ENCODE results near the gene PPP1R13B. TPM values are rescaled to one million over a fixed set of nuclear protein-coding genes. Genes with fewer than 3 reads are reported as not detected.
"Not testable (repeated sequence)": the region's sequence is repeated elsewhere in the genome, so short reads cannot be mapped to it uniquely, and the experiment has no call there.

Gene PPP1R13B
- total RNA-seq, 3 donors from 2014 or later: 6.4 to 21.8 (median 18.4) TPM

DNA sequence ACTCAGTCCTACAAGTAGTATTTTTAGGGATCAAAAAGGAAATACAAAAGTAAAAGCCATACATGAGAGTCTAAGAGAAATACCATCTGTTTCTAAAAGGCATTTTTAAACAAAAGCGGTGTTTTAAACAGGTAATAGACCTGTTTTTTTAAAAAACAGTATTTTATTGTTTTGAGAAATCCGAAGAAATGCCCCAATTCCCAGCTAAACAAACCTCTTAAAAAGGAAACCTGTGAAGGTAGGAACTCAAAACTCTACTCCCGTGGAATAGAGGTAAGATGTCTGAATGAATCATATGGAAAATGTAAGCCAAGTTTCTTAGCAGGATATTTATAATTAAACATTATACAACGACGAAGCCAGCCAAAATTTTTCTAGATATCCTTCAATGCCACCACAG is 2.0 kb downstream of the PPP1R13B start:
- intact Hi-C loops (cut with DNase I; ENCODE audit: low total_unique reads): no loop called here
- H3K4me3 ChIP-seq: no peak overlapping the region
- no peaks in the 10 kb centered on the region for H3K36me3 ChIP-seq
- TF ChIP-seq, protein P1, sequence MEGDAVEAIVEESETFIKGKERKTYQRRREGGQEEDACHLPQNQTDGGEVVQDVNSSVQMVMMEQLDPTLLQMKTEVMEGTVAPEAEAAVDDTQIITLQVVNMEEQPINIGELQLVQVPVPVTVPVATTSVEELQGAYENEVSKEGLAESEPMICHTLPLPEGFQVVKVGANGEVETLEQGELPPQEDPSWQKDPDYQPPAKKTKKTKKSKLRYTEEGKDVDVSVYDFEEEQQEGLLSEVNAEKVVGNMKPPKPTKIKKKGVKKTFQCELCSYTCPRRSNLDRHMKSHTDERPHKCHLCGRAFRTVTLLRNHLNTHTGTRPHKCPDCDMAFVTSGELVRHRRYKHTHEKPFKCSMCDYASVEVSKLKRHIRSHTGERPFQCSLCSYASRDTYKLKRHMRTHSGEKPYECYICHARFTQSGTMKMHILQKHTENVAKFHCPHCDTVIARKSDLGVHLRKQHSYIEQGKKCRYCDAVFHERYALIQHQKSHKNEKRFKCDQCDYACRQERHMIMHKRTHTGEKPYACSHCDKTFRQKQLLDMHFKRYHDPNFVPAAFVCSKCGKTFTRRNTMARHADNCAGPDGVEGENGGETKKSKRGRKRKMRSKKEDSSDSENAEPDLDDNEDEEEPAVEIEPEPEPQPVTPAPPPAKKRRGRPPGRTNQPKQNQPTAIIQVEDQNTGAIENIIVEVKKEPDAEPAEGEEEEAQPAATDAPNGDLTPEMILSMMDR (IDR thresholded peaks at IDR 0.05): no peak
- TF ChIP-seq POLR2A (IDR thresholded peaks at IDR 0.05) (no peak), POLR2AphosphoS5 (IDR thresholded peaks at IDR 0.05) (no peak)
- peaks cover 0 to 6% of the 10 kb centered on the region in 2 donors for H3K4me1 ChIP-seq
- DNase-seq (ENCODE audit: low spot score in 2 of 2): no peak
- H3K27me3 ChIP-seq: no peaks in the 10 kb centered on the region
- no peak overlapping the region for H3K27ac ChIP-seq
- no peaks in the 10 kb centered on the region for H3K9me3 ChIP-seq

DNA sequence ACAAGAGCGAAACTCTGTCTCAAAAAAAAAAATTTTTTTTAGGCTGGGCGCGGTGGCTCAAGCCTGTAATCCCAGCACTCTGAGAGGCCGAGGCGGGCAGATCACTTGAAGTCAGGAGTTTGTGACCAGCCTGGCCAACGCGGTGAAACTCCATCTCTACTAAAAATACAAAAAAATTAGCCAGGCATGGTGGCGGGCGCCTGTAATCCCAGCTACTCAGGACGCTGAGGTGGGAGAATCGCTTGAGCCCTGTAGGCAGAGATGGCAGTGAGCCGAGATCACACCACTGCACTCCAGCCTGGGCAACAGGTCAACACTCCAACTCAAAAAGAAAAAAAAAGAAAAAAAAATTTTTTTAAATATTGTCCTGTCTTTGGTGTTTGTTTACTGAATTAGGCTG is 6.1 kb downstream of the PPP1R13B start:
- H3K4me1 ChIP-seq; H3K27ac ChIP-seq; H3K36me3 ChIP-seq; H3K4me3 ChIP-seq; H3K9me3 ChIP-seq; H3K27me3 ChIP-seq; intact Hi-C loops (cut with DNase I; ENCODE audit: low total_unique reads); DNase-seq (ENCODE audit: low spot score in 2 of 2): not testable (repeated sequence)

DNA sequence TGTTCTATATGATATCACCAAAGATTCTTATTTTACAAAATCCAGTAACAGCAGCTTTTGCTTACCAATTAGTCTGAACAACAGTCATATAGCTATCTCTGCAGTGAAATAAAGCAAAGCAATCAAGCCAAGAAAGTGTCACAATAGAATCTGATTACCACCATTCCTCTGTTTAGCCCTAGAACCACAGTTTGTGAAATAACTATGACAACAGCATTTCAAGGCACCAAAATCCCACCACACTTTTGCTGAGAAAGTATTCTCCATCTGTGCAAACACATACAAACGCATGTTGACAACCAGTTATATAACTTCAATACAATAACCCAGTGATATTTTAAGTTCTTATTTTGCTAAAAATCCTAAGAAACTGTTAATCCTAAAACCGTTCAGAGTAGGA is 7.4 kb downstream of the PPP1R13B start:
- Histone ChIP-seq H3K4me3 (no peak overlapping the region), H3K4me1 (no peaks in the 10 kb centered on the region), H3K9me3 (no peaks in the 10 kb centered on the region), H3K36me3 (no peaks in the 10 kb centered on the region), H3K27me3 (no peaks in the 10 kb centered on the region), H3K27ac (no peak overlapping the region)
- TF ChIP-seq, protein P1 (IDR thresholded peaks at IDR 0.05): no peak
- TF ChIP-seq POLR2A (IDR thresholded peaks at IDR 0.05): no peak
- no peak for TF ChIP-seq POLR2AphosphoS5 (IDR thresholded peaks at IDR 0.05)
- intact Hi-C loops (cut with DNase I; ENCODE audit: low total_unique reads): no loop called here
- no peak for DNase-seq (ENCODE audit: low spot score in 2 of 2)

DNA sequence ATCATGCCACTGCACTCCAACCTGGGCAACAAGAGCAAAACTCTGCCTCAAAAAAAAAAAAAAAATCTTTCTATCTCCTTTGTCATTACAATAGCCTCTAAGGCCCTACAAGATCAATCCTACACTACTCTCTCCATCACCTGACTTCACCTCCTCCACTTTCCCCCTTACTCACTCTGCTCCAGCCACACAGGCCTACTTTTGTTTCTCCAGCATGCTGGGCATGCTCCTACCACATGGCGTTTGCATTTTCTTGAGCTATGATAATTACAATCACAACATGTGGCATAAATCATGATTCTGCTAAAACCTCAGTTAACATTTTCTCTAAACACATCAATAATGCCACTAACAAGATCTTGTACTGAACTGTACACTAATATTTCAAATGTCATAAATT is 7.8 kb downstream of the PPP1R13B start:
- intact Hi-C loops (cut with DNase I; ENCODE audit: low total_unique reads): loop anchor here (10.0 kb wide), 1 partner anchor 1845 kb away; no protein-coding TSS in a partner anchor
- Histone ChIP-seq H3K27ac (no peak overlapping the region), H3K36me3 (no peaks in the 10 kb centered on the region), H3K9me3 (no peaks in the 10 kb centered on the region), H3K4me1 (no peaks in the 10 kb centered on the region), H3K4me3 (no peak overlapping the region), H3K27me3 (no peaks in the 10 kb centered on the region)
- TF ChIP-seq, protein P1 (IDR thresholded peaks at IDR 0.05): no peak
- no peak for TF ChIP-seq POLR2AphosphoS5 (IDR thresholded peaks at IDR 0.05)
- TF ChIP-seq POLR2A (IDR thresholded peaks at IDR 0.05): no peak
- DNase-seq (ENCODE audit: low spot score in 2 of 2): no peak

DNA sequence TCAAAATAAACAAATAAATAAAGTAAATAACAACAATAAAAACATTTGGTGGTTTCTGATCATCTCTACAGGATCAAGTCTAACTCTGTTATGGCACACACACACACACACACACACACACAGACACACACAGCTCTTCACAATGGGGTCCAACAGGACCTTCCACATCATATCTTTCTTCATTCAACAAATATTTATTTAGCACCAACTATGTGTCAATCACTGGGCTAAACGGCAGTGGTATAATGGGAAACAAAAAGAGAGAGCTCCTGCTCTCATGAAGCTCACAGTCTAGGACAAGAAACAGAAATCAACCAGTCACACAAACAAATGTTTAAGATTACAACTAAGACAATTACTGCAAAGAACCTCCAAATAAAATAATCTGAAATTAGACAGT is 9.3 kb downstream of the PPP1R13B start:
- TF ChIP-seq POLR2AphosphoS5 (IDR thresholded peaks at IDR 0.05) (no peak), POLR2A (IDR thresholded peaks at IDR 0.05) (no peak)
- TF ChIP-seq, protein P1 (IDR thresholded peaks at IDR 0.05): no peak
- H3K4me3 ChIP-seq: no peak overlapping the region
- no peaks in the 10 kb centered on the region for H3K36me3 ChIP-seq
- H3K9me3 ChIP-seq: no peaks in the 10 kb centered on the region
- intact Hi-C loops (cut with DNase I; ENCODE audit: low total_unique reads): loop anchor here (10.0 kb wide), 1 partner anchor 1843 kb away; no protein-coding TSS in a partner anchor
- no peaks in the 10 kb centered on the region for H3K4me1 ChIP-seq
- H3K27ac ChIP-seq: no peak overlapping the region
- no peaks in the 10 kb centered on the region for H3K27me3 ChIP-seq
- DNase-seq (ENCODE audit: low spot score in 2 of 2): no peak

All from breast epithelium (tissue), 4 donors.